Measurements from ENCODE around the gene F10.
A peak's percentile ranks its signal among the peaks of the same experiment; 100 is the strongest.
"Not testable (repeated sequence)": the region's sequence is repeated elsewhere in the genome, so short reads cannot be mapped to it uniquely, and the experiment has no call there.

The F10 gene

GRCh38 chr13:113153810-113154748 lies 31.5 kb downstream of the F10 start:
- DNase-seq (ENCODE audit: low spot score): peak; percentile 84

DNA sequence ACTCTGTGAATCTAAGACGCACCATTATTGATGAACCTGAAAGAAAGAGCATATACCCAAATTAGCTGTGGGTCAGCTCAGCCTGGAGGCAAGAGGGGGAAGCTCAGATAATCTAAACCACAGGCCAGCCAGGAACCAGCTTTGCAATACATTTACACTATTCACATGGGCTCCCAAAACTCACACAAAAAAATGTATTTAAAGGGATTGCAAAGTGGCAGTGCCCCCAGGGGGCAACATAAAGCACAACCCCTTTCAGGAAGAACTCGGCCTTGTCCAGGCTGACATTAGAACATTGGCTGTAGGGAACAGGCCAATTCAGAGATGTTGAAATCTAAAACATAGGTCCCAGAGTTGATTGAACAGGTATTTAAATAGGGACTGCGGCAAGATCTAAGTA lies 32.6 kb downstream of the F10 start:
- no peak for DNase-seq (ENCODE audit: low spot score)

DNA sequence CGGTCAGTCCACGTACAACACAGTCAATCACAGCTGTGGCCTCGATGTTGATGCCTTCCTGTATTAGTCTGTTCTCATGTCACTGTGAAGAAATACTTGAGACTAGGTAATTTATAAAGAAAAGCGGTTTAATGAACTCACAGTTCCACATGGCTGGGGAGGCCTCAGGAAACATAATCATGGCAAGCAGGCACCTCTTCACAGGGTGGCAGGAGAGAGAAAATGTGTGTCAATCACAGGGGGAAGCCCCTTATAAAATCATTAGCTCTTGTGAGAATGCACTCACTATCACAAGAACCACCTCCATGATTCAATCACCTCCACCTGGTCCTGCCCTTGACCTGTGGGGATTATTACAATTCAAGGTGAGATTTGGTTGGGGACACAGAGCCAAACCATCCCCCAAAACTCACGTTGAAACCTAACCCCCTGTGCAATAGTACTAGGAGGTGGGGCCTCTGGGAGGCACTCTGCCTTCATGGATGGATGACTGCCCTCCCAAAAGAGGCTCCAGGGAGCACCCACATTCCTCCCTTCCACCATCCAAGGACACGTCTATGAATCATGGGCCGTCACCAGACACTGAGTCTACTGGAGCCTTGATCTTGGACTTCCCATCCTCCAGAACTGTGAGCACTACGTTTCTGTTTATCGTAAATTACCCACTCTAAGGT lies 33.5 kb downstream of the F10 start:
- no peak for DNase-seq (ENCODE audit: low spot score)

DNA sequence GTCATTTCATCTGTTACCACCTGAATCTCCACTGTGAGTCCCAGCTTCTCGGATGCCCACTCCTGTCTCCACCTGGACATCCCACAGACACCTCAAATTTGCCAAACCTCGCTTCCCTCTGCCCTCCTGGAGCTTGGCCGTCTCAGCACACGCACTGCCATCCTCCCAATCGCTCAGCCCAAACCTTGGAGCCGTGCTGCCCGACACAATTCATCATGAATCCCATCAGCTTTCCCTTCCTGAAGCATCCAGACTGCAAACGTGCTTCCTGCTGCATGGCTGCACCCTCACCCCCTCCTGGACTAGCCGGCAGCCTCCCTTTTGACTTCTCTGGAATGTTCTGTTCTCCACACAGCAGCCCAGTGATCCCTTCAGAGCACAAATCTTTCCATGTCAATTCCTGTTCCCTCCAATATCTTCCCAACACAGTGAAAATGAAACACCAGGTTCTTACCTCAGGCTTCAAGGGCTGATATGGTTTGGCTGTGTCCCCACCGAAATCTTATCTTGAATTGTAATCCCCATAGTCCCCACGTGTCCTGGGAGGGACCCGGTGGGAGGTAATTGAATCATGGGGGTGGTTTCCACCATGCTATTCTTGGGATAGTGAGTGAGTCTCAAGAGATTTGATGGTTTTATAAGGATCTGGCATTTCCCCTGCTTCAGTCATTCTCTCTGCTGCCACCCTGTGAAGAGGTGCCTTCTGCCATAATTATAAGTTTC lies 34.8 kb downstream of the F10 start:
- no peak for DNase-seq (ENCODE audit: low spot score)

- DNase-seq (ENCODE audit: low spot score): no peak
These were observed 35.5 kb downstream of the F10 start, which contains the start of gene PROZ for GRCh38 chr13:113157929-113158747. TSS of gene PROZ (plus strand) at chr13:113158648. CDS start at chr13:113158661, 13 bp downstream.

DNA sequence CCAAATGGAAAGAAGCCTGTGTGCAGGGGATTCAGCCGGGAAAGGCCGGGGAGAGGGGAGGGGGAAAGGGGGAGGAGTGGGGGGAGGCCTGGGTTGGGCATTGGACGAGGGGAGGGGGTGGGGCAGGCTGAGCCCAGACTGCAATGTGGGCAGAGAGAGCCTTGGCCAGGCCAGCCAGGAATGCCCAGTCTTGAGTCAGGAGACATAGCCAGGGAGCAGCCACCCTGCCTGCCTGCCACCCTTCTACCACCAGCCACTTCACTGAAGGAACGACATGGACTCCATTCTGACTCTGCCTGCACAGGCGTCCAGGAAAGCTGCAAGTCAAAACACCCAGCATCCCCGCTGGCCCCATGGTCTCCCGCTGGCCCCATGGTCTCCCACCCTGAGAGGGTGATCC lies 36.3 kb downstream of the F10 start:
- DNase-seq (ENCODE audit: low spot score): peak; percentile 11

- no peak for DNase-seq (ENCODE audit: low spot score)
These were observed 37.1 kb downstream of the F10 start for GRCh38 chr13:113159701-113160100.

GRCh38 chr13:113160983-113161382 lies 38.4 kb downstream of the F10 start:
- no peak for DNase-seq (ENCODE audit: low spot score)

DNA sequence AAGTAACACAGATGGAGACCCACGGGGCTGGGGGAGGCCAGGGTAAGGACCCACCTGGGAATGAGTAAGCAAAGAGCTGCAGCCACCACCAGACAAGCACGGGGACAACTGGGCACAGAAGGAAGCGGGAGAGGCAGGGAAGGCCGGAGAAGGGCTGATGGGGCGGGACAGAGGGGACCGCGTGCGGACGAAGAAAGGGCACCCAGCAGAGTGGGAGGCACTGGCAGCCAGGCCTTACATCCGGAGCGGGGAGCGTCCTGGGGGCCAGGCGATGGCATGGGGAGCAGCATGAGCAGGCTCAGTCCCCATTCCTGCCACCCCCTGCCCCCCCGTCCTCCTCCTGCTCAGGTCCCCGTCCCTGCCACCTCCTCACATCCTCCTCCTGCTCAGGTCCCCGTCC lies 38.8 kb downstream of the F10 start:
- DNase-seq (ENCODE audit: low spot score): no peak

GRCh38 chr13:113161975-113162374 lies 39.4 kb downstream of the F10 start:
- DNase-seq (ENCODE audit: low spot score): not testable (repeated sequence)

DNA sequence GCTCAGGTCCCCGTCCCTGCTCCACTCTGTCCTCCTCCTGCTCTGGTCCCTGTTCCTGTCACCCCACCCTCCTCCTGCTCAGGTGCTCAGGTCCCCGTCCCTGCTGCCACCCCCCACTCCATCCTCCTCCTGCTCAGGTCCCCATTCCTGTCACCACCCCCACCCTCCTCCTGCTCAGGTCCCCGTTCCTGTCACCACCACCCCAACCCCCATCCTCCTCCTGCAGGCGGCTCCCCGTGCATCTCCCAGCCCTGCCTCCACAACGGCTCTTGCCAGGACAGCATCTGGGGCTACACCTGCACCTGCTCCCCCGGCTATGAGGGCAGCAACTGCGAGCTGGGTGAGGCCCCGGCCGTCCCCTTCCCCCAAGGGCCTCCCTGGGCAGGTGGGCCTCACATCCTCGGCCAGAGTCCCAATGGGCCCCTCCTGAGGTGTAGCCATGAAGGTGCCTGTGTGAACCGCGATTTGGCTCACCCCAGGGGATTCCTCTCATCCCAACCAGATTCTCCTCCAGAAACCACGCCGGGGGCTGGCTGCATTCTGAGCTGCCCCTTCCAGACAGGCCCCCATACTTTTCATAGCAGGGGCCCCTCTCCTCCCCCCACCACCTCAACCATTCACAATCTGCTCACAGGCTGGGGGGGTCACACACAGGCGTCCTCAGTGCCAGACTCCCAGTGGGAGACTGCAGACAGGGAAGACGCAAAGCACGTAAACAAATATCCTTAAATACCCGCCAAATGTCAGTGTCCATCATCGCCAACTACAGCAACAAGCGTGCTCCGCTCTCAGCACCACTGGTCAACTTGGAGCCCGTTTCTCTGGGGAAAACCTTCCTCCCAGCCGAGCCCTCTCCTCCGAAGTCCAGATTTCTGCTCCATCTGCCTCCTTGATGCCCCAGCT lies 40.4 kb downstream of the F10 start:
- no peak for DNase-seq (ENCODE audit: low spot score)

DNA sequence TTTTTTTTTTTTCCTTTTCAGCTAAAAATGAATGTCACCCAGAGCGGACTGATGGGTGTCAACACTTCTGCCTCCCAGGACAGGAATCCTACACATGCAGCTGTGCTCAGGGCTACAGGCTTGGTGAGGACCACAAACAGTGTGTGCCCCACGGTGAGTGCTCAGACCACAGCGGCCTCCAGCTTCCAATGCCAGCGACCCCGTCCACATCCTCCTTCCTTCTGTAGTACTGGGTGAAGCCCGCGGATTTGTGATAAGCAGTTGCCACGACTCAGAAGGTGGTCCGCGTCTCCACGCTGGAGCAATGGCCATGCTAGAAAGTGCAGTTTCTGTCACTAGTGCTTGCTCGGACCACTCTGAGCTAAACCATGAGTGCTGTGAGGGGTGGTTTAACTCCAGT lies 41.9 kb downstream of the F10 start:
- DNase-seq (ENCODE audit: low spot score): no peak

DNA sequence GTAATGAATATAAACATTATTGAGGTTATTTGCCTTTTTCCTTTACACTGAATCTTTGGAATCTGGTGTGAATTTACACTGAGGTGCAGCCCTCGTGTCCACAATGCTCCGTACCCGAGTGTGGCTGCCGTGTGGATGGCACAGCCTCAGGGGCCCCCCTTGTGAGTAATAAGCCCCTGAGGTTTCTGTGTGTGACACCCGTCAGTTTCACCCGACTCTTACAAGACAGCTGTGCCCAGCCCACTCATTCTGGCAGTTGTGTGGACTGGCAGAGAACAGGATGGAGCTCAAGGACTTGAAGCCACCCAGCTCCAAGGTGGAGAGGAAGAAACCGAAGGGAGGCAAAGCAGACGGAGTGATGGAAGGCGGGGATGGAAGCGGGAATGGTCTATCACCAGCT lies 43.7 kb downstream of the F10 start:
- no peak for DNase-seq (ENCODE audit: low spot score)

GRCh38 chr13:113166681-113167080 lies 44.1 kb downstream of the F10 start:
- DNase-seq (ENCODE audit: low spot score): no peak

DNA sequence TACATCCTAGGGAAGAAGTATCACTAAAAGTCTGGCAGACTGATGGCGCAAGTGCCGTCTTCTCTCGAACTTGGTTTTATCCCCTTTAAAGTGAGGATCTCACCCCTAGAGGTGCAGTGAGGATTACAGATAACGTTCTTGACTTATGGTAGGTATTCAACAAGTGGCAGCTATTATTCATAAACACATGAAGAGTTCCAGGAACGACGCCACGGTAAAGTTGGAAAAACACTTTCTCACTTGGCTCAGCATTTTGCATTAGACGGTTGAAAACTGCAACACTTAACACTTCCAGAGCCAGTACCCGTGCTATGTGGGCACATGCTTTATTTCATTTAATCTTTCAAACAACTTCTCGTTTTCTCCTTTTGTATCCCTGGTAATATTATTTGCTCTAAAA lies 44.6 kb downstream of the F10 start:
- DNase-seq (ENCODE audit: low spot score): no peak

- no peak for DNase-seq (ENCODE audit: low spot score)
These were observed 45.0 kb downstream of the F10 start for GRCh38 chr13:113167575-113167974.

GRCh38 chr13:113168211-113168610 lies 45.6 kb downstream of the F10 start:
- DNase-seq (ENCODE audit: low spot score): no peak

DNA sequence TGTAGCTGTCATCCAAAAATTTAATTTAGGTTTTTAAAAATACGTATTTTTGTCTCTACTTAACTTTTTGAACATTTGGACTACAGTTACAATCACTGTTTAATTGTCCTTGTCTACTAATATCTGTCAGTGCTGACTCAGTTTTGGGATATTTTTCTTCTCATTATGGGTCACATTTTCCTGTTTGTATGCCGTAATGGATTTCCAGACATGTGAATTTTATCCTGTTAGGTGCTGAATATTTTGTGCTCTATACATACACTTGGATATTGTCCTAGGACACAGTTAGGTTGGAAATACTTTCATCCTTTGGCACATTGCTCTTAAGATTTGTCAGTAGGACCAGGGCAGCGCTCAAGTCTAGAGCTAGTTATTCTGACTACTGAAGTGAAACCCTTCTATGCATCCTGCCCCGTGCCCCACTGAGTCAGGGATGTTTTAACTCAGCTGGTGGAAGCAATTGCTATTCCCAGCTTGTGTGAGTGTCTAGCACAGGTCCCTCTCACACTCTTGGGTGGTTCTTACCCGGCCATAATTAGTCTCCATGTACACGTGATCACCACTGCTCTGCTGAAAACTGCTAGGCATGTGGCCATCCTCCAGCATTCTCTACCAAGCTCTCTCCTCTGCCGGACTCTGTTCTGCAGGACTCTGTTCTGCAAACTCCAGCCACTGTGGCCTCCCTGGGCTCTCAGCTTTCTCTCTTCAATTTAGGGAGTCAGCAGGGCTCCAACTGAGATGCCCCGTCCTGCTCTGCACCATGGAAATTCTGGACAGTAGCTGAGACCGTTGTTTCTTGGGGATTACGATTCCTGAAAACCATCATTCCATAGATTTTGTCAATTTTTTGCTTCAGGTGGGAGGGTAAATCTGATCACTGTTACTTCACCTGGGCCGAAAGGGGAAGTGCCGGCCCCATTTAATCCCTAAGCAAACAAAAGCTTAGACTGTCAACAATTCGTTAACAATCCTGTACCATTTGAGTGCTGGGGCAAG lies 47.0 kb downstream of the F10 start:
- DNase-seq (ENCODE audit: low spot score): no peak

DNA sequence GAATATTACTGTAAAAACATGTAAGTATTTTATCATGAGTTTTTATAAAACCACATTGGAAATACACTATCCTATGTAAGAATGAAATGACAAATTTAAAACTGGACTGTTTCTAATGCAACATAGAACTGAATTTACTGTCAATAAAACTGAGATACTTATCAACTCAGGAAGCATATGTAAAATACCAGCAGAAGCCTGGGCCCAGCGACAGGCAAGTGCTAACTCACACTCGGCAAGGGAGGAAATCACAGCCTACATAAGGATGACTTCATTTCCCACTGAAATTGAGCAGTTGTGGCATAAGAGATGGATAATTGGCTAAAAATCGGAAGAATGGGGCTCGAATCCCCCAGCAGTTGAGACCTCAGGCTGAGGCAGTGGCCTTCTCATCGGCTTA lies 47.9 kb downstream of the F10 start:
- no peak for DNase-seq (ENCODE audit: low spot score)
